Kidney (tissue), 14 donors: ENCODE measurements around the gene SLC26A3. TPM values are rescaled to one million over a fixed set of nuclear protein-coding genes. Genes with fewer than 3 reads are reported as not detected.

Experiments used
- DNase-seq, 5 donors: peaks; one replicate each; pipeline ENCODE4 v3.0.0-alpha.2; 2013 to 2020
- FAIRE-seq: peaks from 2 replicates; lab custom pipeline; 2012; peaks lifted over from hg19 to GRCh38; lab: Jason Lieb, UNC
- H3K27ac ChIP-seq, 2 donors: one replicate each; pipeline ENCODE4 v1.7.0; 2013; ENCODE audit warnings: low read depth in 2 of 2, low read length in 2 of 2, inconsistent platforms in 1 of 2
- H3K27me3 ChIP-seq: one replicate; pipeline ENCODE4 v1.7.1; 2013; ENCODE audit warnings: low read length, inconsistent platforms; ENCODE audit not compliant: control insufficient read depth, insufficient read depth
- H3K36me3 ChIP-seq, 3 donors: one replicate each; pipeline versions ENCODE4 v1.7.0 to v1.7.1; 2013; ENCODE audit warnings: low read length in 3 of 3, control low read depth in 1 of 3, inconsistent platforms in 1 of 3; ENCODE audit not compliant: insufficient read depth in 3 of 3, control insufficient read depth in 2 of 3
- H3K4me1 ChIP-seq, 3 donors: one replicate each; pipeline versions ENCODE4 v1.7.0 to v1.7.1; 2013; ENCODE audit warnings: low read length in 3 of 3, inconsistent platforms in 1 of 3, low read depth in 1 of 3; ENCODE audit not compliant: control insufficient read depth in 2 of 3, insufficient read depth in 2 of 3
- H3K4me3 ChIP-seq, 3 donors: one replicate each; pipeline versions ENCODE4 v1.7.0 to v1.8.1; 2013; ENCODE audit warnings: low read length in 3 of 3, control low read depth in 1 of 3, inconsistent platforms in 1 of 3
- H3K9ac ChIP-seq, 3 donors: one replicate each; pipeline versions ENCODE4 v1.7.0 to v1.7.1; 2013; ENCODE audit warnings: low read length in 3 of 3, control low read depth in 1 of 3, inconsistent platforms in 1 of 3
- H3K9me3 ChIP-seq, 3 donors: one replicate each; pipeline versions ENCODE4 v1.7.0 to v1.7.1; 2013; ENCODE audit warnings: low read length in 3 of 3, control low read depth in 1 of 3, inconsistent platforms in 1 of 3; ENCODE audit not compliant: control insufficient read depth in 2 of 3, insufficient read depth in 1 of 3
- intact Hi-C: fragments of 100-400 bp; cut with DNase I; formaldehyde crosslinking; loops from one replicate; pipeline ENCODE4 v1.11.1; 2022
- polyA plus RNA-seq: library from polyadenylated mRNA; stranded (reverse); fragments of 350-450 nt; fragmentation: Illumina TruSeq; extraction: RNeasy Lipid Tissue Mini Kit (QIAGEN cat#74804); gene quantifications from one replicate; pipeline ENCODE4 v1.2.3, GENCODE V29; 2014; ENCODE audit warnings: low read depth, low replicate concordance; ENCODE audit not compliant: insufficient read depth
- total RNA-seq: library from RNA; stranded (reverse); fragmentation: NEBNext Ultra II Directional; extraction: Animal tissue kit (Norgen Biotek cat#: 25700); gene quantifications from one replicate; pipeline ENCODE4 v1.2.1, GENCODE V29; 2021
- TF ChIP-seq, protein P1 (sequence below): IDR thresholded peaks from 3 replicates; pipeline ENCODE4 v1.5.1; 2012; ENCODE audit warnings: mild to moderate bottlenecking, moderate library complexity, borderline replicate concordance; ENCODE audit not compliant: insufficient read depth; ENCODE audit errors: extremely low read depth
- donor health status: control.
- donor health status: control.
- donor health status: control.
- donor health status: control.
- donor health status: control.
- donor health status: DM: yes; HTN: yes; CAD: no.
- donor health status: Normal renal cell carcinoma (clear cell type).

The SLC26A3 gene
- total and polyA plus RNA-seq, 2 donors from 2014 or later, result 0.25 to 0.32 TPM

DNA sequence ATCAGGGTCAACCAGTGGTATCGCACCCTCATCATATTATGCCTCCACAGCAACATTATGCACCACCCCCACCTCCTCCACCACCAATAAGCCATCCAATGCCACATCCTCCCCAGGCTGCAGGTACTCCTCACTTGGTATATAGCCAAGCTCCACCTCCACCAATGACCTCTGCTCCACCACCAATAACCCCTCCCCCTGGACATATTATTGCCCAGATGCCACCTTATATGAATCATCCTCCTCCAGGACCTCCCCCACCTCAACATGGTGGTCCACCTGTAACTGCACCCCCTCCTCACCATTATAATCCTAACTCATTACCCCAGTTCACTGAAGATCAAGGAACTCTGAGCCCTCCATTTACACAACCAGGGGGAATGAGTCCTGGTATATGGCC is 44.4 kb downstream of the SLC26A3 start:
- intact Hi-C loops, result no loop called here
- H3K4me1 ChIP-seq, result no peaks in the 10 kb centered on the region
- TF ChIP-seq, protein P1, sequence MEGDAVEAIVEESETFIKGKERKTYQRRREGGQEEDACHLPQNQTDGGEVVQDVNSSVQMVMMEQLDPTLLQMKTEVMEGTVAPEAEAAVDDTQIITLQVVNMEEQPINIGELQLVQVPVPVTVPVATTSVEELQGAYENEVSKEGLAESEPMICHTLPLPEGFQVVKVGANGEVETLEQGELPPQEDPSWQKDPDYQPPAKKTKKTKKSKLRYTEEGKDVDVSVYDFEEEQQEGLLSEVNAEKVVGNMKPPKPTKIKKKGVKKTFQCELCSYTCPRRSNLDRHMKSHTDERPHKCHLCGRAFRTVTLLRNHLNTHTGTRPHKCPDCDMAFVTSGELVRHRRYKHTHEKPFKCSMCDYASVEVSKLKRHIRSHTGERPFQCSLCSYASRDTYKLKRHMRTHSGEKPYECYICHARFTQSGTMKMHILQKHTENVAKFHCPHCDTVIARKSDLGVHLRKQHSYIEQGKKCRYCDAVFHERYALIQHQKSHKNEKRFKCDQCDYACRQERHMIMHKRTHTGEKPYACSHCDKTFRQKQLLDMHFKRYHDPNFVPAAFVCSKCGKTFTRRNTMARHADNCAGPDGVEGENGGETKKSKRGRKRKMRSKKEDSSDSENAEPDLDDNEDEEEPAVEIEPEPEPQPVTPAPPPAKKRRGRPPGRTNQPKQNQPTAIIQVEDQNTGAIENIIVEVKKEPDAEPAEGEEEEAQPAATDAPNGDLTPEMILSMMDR, result no peak
- no peaks in the 10 kb centered on the region for H3K27me3 ChIP-seq
- H3K4me3 ChIP-seq, result no peak overlapping the region
- DNase-seq (no peak), FAIRE-seq (no peak)
- H3K9ac ChIP-seq, result no peak overlapping the region
- H3K36me3 ChIP-seq, result peaks cover 5 to 36% (median 19%) of the 10 kb centered on the region in 3 donors
- no peak overlapping the region for H3K27ac ChIP-seq
- no peaks in the 10 kb centered on the region for H3K9me3 ChIP-seq

DNA sequence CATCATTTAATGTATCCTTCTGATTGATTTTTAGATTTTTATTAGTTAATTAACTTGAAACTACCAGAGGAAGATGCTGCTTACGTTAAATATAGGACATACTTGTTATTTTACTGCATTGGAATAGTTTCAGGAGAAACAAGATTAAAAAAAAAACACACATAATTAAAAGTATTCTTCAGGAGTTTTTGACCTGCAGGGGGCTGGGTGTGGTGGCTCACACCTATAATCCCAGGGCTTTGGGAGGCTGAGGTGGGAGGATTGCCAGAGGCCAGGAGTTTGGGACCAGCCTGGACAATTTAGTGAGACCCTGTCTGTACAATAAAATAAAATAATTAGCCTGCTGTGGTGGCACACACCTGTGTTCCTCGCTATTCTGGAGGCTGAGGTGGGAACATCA is 48.4 kb downstream of the SLC26A3 start:
- no peaks in the 10 kb centered on the region for H3K9me3 ChIP-seq
- peaks cover 7 to 46% (median 25%) of the 10 kb centered on the region in 3 donors for H3K36me3 ChIP-seq
- H3K27ac ChIP-seq, result no peak overlapping the region
- intact Hi-C loops, result no loop called here
- FAIRE-seq (no peak), DNase-seq (no peak)
- TF ChIP-seq, protein P1, result no peak
- no peaks in the 10 kb centered on the region for H3K4me1 ChIP-seq
- no peaks in the 10 kb centered on the region for H3K27me3 ChIP-seq
- H3K4me3 ChIP-seq, result no peak overlapping the region
- no peak overlapping the region for H3K9ac ChIP-seq

DNA sequence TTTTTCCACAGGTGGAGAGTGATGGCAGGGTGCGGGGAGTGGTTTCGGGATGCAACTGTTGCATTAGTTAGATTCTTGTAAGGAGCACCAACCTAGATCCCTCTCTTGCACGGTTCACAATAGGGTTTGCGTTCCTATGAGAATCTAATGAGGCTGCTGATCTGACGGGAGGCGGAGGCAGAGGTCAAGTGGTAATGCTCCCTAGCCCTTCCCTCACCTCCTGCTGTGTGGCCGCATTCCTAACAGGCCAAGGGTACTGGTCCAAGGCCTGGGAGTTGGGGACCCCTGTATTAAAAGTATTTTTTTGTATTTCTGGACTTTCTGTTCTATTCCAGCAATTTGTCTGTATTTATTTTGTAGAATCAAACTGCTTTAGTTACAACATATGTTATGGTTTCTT is 51.9 kb downstream of the SLC26A3 start:
- FAIRE-seq, result no peak
- no peak for DNase-seq
- Histone ChIP-seq H3K9ac (no peak overlapping the region), H3K4me1 (peaks cover 0 to 5% (median 0%) of the 10 kb centered on the region in 3 donors), H3K27ac (no peak overlapping the region), H3K36me3 (peaks cover 4 to 17% (median 10%) of the 10 kb centered on the region in 3 donors), H3K9me3 (no peaks in the 10 kb centered on the region), H3K4me3 (no peak overlapping the region), H3K27me3 (no peaks in the 10 kb centered on the region)
- intact Hi-C loops, result no loop called here
- TF ChIP-seq, protein P1, result no peak

DNA sequence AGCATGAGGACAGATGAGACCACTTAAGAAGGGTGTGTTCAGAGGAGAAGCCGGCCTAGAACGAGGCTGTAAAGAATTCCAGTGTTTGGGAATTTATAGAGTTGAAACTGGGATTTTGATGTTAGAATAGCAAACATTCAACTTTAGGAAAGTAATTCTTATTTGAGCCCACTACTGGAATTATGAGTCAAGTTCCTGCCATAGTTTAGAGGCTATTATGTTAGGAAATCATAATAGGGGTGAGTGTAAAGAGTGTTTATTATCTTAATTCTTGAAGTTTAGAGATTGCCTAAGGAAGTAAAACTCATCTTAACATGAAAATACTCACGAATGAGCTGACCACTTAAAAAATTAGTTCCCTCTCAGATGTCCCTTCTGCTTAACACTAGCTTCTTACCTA is 57.0 kb downstream of the SLC26A3 start:
- TF ChIP-seq, protein P1, result no peak
- DNase-seq, result no peak
- Histone ChIP-seq H3K27ac (no peak overlapping the region), H3K36me3 (peaks cover 0 to 4% (median 2%) of the 10 kb centered on the region in 3 donors), H3K9me3 (no peaks in the 10 kb centered on the region), H3K4me3 (no peak overlapping the region), H3K4me1 (peaks cover 7 to 17% (median 9%) of the 10 kb centered on the region in 3 donors), H3K9ac (no peak overlapping the region), H3K27me3 (no peaks in the 10 kb centered on the region)
- intact Hi-C loops, result loop anchor here (10.0 kb wide), 1 partner anchor 129 kb away; no protein-coding TSS in a partner anchor
- no peak for FAIRE-seq
